AG04450 (cell line): ENCODE measurements around the gene C2orf81. TPM values are rescaled to one million over a fixed set of nuclear protein-coding genes. Genes with fewer than 3 reads are reported as not detected.

Experiments used
- CTCF ChIA-PET: fragments of 300-600, 350-600 bp; formaldehyde crosslinking; extraction: SDS; loops from one replicate; lab custom pipeline; 2022; ENCODE audit warnings: antibody characterized with exemption, inconsistent platforms; lab: Charles Lee
- POLR2A ChIA-PET: fragments of 350-600 bp; formaldehyde crosslinking; extraction: SDS; loops from one replicate; lab custom pipeline; 2021; ENCODE audit warnings: antibody characterized with exemption, inconsistent platforms; lab: Yijun Ruan, JAX
- DNase-seq: peaks from one replicate; pipeline ENCODE4 v3.0.0-alpha.2; 2011; ENCODE audit warnings: low read depth, low spot score
- H3K27ac ChIP-seq: one replicate; pipeline ENCODE4 v1.5.1; 2012; ENCODE audit warnings: low read depth, low read length, control low read depth
- H3K27me3 ChIP-seq: one replicate; pipeline ENCODE4 v1.6.0; 2012; ENCODE audit warnings: low read length; ENCODE audit not compliant: control insufficient read depth, insufficient read depth
- H3K4me3 ChIP-seq: 2 replicates; pipeline ENCODE4 v1.5.1; 2011; ENCODE audit warnings: mild to moderate bottlenecking, low read depth, low read length, control low read depth
- H3K9me3 ChIP-seq: 2 replicates; pipeline ENCODE4 v1.5.1; 2012; ENCODE audit warnings: low read length; ENCODE audit not compliant: control insufficient read depth, insufficient read depth
- CTCF ChIP-seq: IDR thresholded peaks from 2 replicates; pipeline ENCODE4 v1.5.1; 2011; ENCODE audit warnings: low read depth, low read length, control low read depth, inconsistent platforms
- polyA plus RNA-seq: library from polyadenylated mRNA; depleted of rRNA; stranded (reverse); fragments of >200 nt; gene quantifications from 2 replicates; pipeline ENCODE4 v1.2.3, GENCODE V29; 2011

C2orf81 gene
- polyA plus RNA-seq, 1 experiment, result 0.16 TPM

- Histone ChIP-seq H3K27me3 (peaks cover 17% of the 10 kb centered on the region), H3K27ac (no peak overlapping the region), H3K9me3 (no peaks in the 10 kb centered on the region; the same call in 1 of the 2 replicates), H3K4me3 (no peak overlapping the region)
- CTCF ChIA-PET, result interaction anchor here (0.8 to 1.1 kb wide), 2 partner anchors 14 to 22 kb away, joined by 3 to 4 read pairs; no protein-coding TSS in a partner anchor
- POLR2A ChIA-PET, result no interaction called here
- no peak for DNase-seq
- TF ChIP-seq CTCF, result no peak
Observed at GRCh38 chr2:74413001-74413698, 8.3 kb downstream of the C2orf81 start.

- Histone ChIP-seq H3K4me3 (no peak overlapping the region), H3K9me3 (no peaks in the 10 kb centered on the region), H3K27me3 (peaks cover 2% of the 10 kb centered on the region), H3K27ac (no peak overlapping the region)
- DNase-seq, result no peak
- ChIA-PET CTCF (no interaction called here), POLR2A (no interaction called here)
- TF ChIP-seq CTCF, result no peak
Observed at GRCh38 chr2:74407682-74408081, 13.7 kb downstream of the C2orf81 start.

GRCh38 chr2:74406035-74406434 is 15.4 kb downstream of the C2orf81 start:
- POLR2A ChIA-PET, result no interaction called here
- no peak for TF ChIP-seq CTCF
- Histone ChIP-seq H3K9me3 (no peaks in the 10 kb centered on the region), H3K27ac (no peak overlapping the region), H3K4me3 (no peak overlapping the region), H3K27me3 (peaks cover 4% of the 10 kb centered on the region)
- DNase-seq, result no peak
- CTCF ChIA-PET, result no interaction called here

- no peak for DNase-seq
- ChIA-PET POLR2A (no interaction called here), CTCF (interaction anchor here (0.9 to 3.4 kb wide), 3 partner anchors 10 to 152 kb away, joined by 3 to 28 read pairs (median 10); no protein-coding TSS in a partner anchor)
- no peak for TF ChIP-seq CTCF
- Histone ChIP-seq H3K4me3 (no peak overlapping the region), H3K27me3 (peaks cover 4% of the 10 kb centered on the region), H3K27ac (no peak overlapping the region), H3K9me3 (no peaks in the 10 kb centered on the region)
Observed at GRCh38 chr2:74401891-74402290, 19.5 kb downstream of the C2orf81 start.

GRCh38 chr2:74399785-74400184 is 21.6 kb downstream of the C2orf81 start:
- Histone ChIP-seq H3K4me3 (no peak overlapping the region), H3K27ac (no peak overlapping the region), H3K9me3 (no peaks in the 10 kb centered on the region), H3K27me3 (peaks cover 4% of the 10 kb centered on the region)
- TF ChIP-seq CTCF, result peak; percentile 67
- ChIA-PET POLR2A (no interaction called here), CTCF (interaction anchor here (0.7 to 3.4 kb wide), 5 partner anchors 8 to 13 kb away, joined by 3 to 28 read pairs (median 4); no protein-coding TSS in a partner anchor)
- DNase-seq, result no peak
